ENCODE results near the gene GNB5. TPM values are rescaled to one million over a fixed set of nuclear protein-coding genes. Genes with fewer than 3 reads are reported as not detected.

Gene GNB5
- polyA plus RNA-seq, 1 donor from 2014 or later, result 89.6 TPM

DNA sequence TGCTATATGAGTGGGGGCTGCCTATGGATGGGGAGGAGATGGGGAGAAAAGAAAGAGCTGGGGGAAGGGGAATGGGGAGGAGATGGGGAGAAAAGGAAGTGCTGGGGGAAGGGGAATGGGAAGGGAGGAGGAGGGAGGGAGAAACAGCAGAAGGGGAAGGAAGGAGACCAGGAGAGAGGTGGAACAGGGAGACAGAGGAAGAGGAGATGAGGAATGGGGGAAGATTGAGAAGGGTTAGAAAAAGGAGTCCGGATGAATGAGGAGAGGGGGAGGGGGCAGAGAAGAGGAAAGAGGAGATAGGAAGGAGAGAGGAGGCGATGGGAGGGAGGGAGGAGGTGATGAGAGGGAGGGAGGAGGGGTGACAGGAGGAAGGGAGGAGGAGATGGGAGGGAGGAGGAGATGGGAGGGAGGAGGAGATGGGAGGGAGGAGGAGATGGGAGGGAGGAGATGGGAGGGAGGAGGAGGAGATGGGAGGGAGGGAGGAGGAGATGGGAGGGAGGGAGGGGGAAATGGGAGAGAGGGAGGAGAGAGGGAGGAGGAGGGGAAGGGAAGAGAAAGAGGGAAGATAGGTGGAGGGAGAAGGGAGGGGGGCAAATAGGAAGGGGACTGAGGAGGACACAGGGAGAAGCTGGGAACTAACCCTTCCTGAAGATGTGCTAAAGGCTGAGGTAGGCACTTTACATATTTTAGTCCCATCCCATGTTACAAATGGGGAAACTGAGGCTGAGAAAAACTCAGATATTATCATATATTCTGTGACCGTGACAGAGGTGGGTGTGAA lies 72.0 kb downstream of the GNB5 start:
- H3K36me3 ChIP-seq (ENCODE audit: insufficient read depth, low read length), result peaks cover 4% of the 10 kb centered on the region
- H3F3A ChIP-seq (ENCODE audit: insufficient read depth, low read length, poor library complexity, severe bottlenecking), result no peaks in the 10 kb centered on the region
- no peaks in the 10 kb centered on the region for H4K20me1 ChIP-seq (ENCODE audit: insufficient read depth)
- no peaks in the 10 kb centered on the region for H3K9me2 ChIP-seq (ENCODE audit: insufficient read depth, low read length)
- no peaks in the 10 kb centered on the region for H3K9me3 ChIP-seq (ENCODE audit: low read length)
- no peak overlapping the region for H3K27ac ChIP-seq (ENCODE audit: low read length)
- no peak overlapping the region for H3K9ac ChIP-seq (ENCODE audit: low read length)
- no peak overlapping the region for H3K4me3 ChIP-seq (ENCODE audit: low read length)
- H3K27me3 ChIP-seq (ENCODE audit: insufficient read depth, low read depth, low read length), result no peaks in the 10 kb centered on the region
- H3K79me2 ChIP-seq (replicated peaks; ENCODE audit: insufficient read depth, low read length), result no peaks in the 10 kb centered on the region
- no peak overlapping the region for H2AFZ ChIP-seq (ENCODE audit: low read depth, low read length)
- TF ChIP-seq POLR2AphosphoS5 (IDR thresholded peaks at IDR 0.05) (no peak), TAF1 (IDR thresholded peaks at IDR 0.05; ENCODE audit: low read depth) (no peak), EZH2 (IDR thresholded peaks at IDR 0.05; ENCODE audit: borderline replicate concordance, insufficient read depth, low read length, poor library complexity, severe bottlenecking) (no peak), SMC3 (conservative IDR thresholded peaks at IDR 0.05; ENCODE audit: poor library complexity) (no peak), MXI1 (conservative IDR thresholded peaks at IDR 0.05; ENCODE audit: poor library complexity, severe bottlenecking) (no peak), RAD21 (conservative IDR thresholded peaks at IDR 0.05) (no peak), REST (IDR thresholded peaks at IDR 0.05; ENCODE audit: borderline replicate concordance) (no peak), EP300 (conservative IDR thresholded peaks at IDR 0.05; ENCODE audit: poor library complexity, severe bottlenecking) (no peak)
- TF ChIP-seq, protein P1, sequence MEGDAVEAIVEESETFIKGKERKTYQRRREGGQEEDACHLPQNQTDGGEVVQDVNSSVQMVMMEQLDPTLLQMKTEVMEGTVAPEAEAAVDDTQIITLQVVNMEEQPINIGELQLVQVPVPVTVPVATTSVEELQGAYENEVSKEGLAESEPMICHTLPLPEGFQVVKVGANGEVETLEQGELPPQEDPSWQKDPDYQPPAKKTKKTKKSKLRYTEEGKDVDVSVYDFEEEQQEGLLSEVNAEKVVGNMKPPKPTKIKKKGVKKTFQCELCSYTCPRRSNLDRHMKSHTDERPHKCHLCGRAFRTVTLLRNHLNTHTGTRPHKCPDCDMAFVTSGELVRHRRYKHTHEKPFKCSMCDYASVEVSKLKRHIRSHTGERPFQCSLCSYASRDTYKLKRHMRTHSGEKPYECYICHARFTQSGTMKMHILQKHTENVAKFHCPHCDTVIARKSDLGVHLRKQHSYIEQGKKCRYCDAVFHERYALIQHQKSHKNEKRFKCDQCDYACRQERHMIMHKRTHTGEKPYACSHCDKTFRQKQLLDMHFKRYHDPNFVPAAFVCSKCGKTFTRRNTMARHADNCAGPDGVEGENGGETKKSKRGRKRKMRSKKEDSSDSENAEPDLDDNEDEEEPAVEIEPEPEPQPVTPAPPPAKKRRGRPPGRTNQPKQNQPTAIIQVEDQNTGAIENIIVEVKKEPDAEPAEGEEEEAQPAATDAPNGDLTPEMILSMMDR (IDR thresholded peaks at IDR 0.05; ENCODE audit: poor library complexity, severe bottlenecking), result no peak
- H3K4me2 ChIP-seq (ENCODE audit: low read length), result no peak overlapping the region

DNA sequence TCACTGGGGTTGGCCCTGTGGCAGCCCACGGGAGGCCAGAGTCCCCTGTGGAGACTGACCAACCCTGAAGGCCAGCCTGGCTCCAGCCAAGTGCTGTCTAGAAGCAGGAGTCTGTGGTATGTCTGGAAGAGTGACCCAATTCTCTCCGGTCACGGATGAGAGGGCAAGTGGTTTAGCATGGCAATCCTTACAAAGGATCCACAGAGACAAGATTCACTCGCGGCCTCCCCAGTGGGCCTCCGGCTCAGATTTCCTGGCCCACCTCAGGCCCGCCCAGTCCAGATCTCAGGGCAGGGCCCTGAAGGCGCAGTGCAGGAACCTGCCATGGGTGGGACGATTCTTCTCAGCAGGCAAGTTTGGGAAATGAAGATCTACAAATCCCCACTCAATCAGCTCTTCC lies 73.6 kb downstream of the GNB5 start:
- H3K4me3 ChIP-seq (ENCODE audit: low read length), result no peak overlapping the region
- H3K27me3 ChIP-seq (ENCODE audit: insufficient read depth, low read depth, low read length), result no peaks in the 10 kb centered on the region
- no peak overlapping the region for H3K9ac ChIP-seq (ENCODE audit: low read length)
- H3K27ac ChIP-seq (ENCODE audit: low read length), result no peak overlapping the region
- no peak overlapping the region for H2AFZ ChIP-seq (ENCODE audit: low read depth, low read length)
- H4K20me1 ChIP-seq (ENCODE audit: insufficient read depth), result no peaks in the 10 kb centered on the region
- TF ChIP-seq RAD21 (conservative IDR thresholded peaks at IDR 0.05) (no peak), REST (IDR thresholded peaks at IDR 0.05; ENCODE audit: borderline replicate concordance) (no peak), SMC3 (conservative IDR thresholded peaks at IDR 0.05; ENCODE audit: poor library complexity) (no peak), MXI1 (conservative IDR thresholded peaks at IDR 0.05; ENCODE audit: poor library complexity, severe bottlenecking) (no peak), EZH2 (IDR thresholded peaks at IDR 0.05; ENCODE audit: borderline replicate concordance, insufficient read depth, low read length, poor library complexity, severe bottlenecking) (no peak), POLR2AphosphoS5 (IDR thresholded peaks at IDR 0.05) (no peak), EP300 (conservative IDR thresholded peaks at IDR 0.05; ENCODE audit: poor library complexity, severe bottlenecking) (no peak), TAF1 (IDR thresholded peaks at IDR 0.05; ENCODE audit: low read depth) (no peak)
- TF ChIP-seq, protein P1 (IDR thresholded peaks at IDR 0.05; ENCODE audit: poor library complexity, severe bottlenecking), result no peak
- no peaks in the 10 kb centered on the region for H3F3A ChIP-seq (ENCODE audit: insufficient read depth, low read length, poor library complexity, severe bottlenecking)
- H3K9me3 ChIP-seq (ENCODE audit: low read length), result no peaks in the 10 kb centered on the region
- H3K36me3 ChIP-seq (ENCODE audit: insufficient read depth, low read length), result peaks cover 4% of the 10 kb centered on the region
- H3K9me2 ChIP-seq (ENCODE audit: insufficient read depth, low read length), result no peaks in the 10 kb centered on the region
- H3K4me2 ChIP-seq (ENCODE audit: low read length), result no peak overlapping the region
- no peaks in the 10 kb centered on the region for H3K79me2 ChIP-seq (replicated peaks; ENCODE audit: insufficient read depth, low read length)

Measured in neural cell (in vitro differentiated cells).